Femur (tissue), 1 donor: ENCODE measurements around the gene PTCD1.
"Not testable (repeated sequence)": the region's sequence is repeated elsewhere in the genome, so short reads cannot be mapped to it uniquely, and the experiment has no call there.

ENCODE experiments used
- DNase-seq: peaks from one replicate; pipeline ENCODE4 v3.0.0-alpha.2; 2017

Gene PTCD1

GRCh38 chr7:99385564-99385963, 53.0 kb downstream of the PTCD1 start:
- DNase-seq: no peak

- no peak for DNase-seq
These were observed 54.1 kb downstream of the PTCD1 start for GRCh38 chr7:99384523-99384922.

- DNase-seq: no peak
These were observed 54.7 kb downstream of the PTCD1 start for GRCh38 chr7:99383791-99384370.

GRCh38 chr7:99383203-99383602, 55.4 kb downstream of the PTCD1 start:
- DNase-seq: no peak

- DNase-seq: no peak
These were observed 56.9 kb downstream of the PTCD1 start for GRCh38 chr7:99381664-99382075.

GRCh38 chr7:99380823-99381663, 57.6 kb downstream of the PTCD1 start:
- DNase-seq: no peak

GRCh38 chr7:99380032-99380822, 58.4 kb downstream of the PTCD1 start:
- DNase-seq: peak; percentile 66

- DNase-seq: not testable (repeated sequence)
These were observed 58.9 kb downstream of the PTCD1 start for GRCh38 chr7:99379693-99380031.

GRCh38 chr7:99379043-99379577, 59.5 kb downstream of the PTCD1 start:
- peak; percentile 86 for DNase-seq

GRCh38 chr7:99375070-99375807, 63.4 kb downstream of the PTCD1 start:
- peak; percentile 88 for DNase-seq

GRCh38 chr7:99374111-99375064, 64.2 kb downstream of the PTCD1 start, which contains the start of gene ARPC1B:
Gene ARPC1B (plus strand): TSS chr7:99374730. CDS start chr7:99385715, 10,985 bp downstream.
- peak; percentile 87 for DNase-seq

- DNase-seq: no peak
These were observed 65.2 kb downstream of the PTCD1 start for GRCh38 chr7:99373091-99374066.

- DNase-seq: no peak
These were observed 66.1 kb downstream of the PTCD1 start for GRCh38 chr7:99372275-99373090.

- no peak for DNase-seq
These were observed 67.2 kb downstream of the PTCD1 start for GRCh38 chr7:99371376-99371920.

GRCh38 chr7:99369767-99370391, 68.7 kb downstream of the PTCD1 start:
- peak; percentile 69 for DNase-seq

GRCh38 chr7:99368750-99369389, 69.7 kb downstream of the PTCD1 start:
- no peak for DNase-seq
